ENCODE results near the gene MESD.
A peak's percentile ranks its signal among the peaks of the same experiment; 100 is the strongest.

MESD gene

DNA sequence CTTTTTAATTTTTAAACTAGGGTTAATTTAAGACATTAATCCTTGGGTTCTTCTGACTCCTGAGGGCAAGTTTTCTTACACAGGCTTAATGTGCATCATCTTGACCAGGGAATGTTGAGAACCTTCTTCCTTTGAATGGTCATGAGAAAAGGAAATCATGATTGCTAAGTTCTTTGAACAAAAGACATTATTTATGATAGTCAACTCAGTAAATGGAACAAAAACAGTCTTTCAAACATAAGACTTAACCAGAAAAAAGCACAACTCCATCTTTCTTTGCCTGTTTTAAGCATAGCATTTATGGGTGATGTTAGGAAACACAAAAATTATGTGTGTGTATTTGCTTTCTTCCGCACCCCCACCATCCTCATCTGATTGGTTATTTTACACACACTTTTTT, 16.5 kb upstream of the MESD start:
- no peak for DNase-seq (ENCODE audit: low read depth)
- H3K4me3 ChIP-seq (ENCODE audit: low read length): no peak overlapping the region
- TF ChIP-seq, protein P1, sequence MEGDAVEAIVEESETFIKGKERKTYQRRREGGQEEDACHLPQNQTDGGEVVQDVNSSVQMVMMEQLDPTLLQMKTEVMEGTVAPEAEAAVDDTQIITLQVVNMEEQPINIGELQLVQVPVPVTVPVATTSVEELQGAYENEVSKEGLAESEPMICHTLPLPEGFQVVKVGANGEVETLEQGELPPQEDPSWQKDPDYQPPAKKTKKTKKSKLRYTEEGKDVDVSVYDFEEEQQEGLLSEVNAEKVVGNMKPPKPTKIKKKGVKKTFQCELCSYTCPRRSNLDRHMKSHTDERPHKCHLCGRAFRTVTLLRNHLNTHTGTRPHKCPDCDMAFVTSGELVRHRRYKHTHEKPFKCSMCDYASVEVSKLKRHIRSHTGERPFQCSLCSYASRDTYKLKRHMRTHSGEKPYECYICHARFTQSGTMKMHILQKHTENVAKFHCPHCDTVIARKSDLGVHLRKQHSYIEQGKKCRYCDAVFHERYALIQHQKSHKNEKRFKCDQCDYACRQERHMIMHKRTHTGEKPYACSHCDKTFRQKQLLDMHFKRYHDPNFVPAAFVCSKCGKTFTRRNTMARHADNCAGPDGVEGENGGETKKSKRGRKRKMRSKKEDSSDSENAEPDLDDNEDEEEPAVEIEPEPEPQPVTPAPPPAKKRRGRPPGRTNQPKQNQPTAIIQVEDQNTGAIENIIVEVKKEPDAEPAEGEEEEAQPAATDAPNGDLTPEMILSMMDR (conservative IDR thresholded peaks at IDR 0.05; ENCODE audit: low read length): no peak

DNA sequence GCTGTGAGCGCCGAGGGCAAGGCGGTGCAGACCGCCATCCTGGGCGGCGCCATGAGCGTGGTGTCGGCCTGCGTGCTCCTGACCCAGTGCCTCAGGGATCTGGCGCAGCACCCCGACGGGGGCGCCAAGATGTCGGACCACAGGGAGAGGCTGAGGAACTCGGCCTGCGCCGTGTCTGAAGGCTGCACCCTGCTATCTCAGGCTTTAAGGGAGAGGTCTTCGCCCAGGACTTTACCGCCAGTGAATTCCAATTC, 13.4 kb upstream of the MESD start:
- DNase-seq (ENCODE audit: low read depth): no peak
- peak overlapping the region; percentile 86 for H3K4me3 ChIP-seq (ENCODE audit: low read length)
- TF ChIP-seq, protein P1 (conservative IDR thresholded peaks at IDR 0.05; ENCODE audit: low read length): no peak

DNA sequence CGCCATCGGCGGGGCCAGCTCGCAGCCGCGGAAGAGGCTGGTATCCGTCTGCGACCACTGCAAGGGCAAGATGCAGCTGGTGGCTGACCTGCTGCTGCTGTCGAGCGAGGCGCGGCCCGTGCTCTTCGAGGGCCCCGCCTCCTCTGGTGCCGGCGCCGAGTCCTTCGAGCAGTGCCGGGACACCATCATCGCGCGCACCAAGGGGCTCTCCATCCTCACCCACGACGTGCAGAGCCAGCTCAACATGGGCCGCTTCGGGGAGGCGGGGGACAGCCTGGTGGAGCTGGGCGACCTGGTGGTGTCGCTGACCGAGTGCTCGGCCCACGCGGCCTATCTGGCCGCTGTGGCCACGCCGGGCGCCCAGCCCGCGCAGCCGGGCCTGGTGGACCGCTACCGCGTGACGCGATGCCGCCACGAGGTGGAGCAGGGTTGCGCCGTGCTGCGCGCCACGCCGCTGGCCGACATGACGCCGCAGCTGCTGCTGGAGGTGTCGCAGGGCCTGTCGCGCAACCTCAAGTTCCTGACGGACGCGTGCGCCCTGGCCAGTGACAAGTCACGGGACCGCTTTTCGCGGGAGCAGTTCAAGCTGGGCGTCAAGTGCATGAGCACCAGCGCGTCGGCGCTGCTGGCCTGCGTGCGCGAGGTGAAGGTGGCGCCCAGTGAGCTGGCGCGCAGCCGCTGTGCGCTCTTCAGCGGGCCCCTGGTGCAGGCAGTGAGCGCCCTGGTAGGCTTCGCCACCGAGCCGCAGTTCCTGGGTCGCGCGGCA, 12.9 kb upstream of the MESD start:
- no peak for DNase-seq (ENCODE audit: low read depth)
- TF ChIP-seq, protein P1 (conservative IDR thresholded peaks at IDR 0.05; ENCODE audit: low read length): no peak
- peak overlapping the region; percentile 86 for H3K4me3 ChIP-seq (ENCODE audit: low read length)

DNA sequence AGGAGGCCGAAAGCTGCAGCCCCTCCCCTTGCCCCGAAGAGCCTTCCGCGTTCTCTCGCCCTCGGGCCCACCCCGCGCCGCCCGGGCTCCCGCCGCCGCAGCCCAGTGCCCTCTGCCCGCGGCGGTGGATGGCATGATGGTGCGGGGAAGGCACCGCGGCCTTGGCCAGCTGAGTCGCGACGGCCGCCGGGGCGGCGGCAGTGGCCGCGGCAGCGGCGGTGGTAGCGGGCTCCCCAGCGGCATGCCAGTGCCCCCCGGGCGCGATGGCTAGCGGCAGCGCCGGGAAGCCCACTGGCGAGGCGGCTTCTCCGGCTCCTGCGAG, 12.4 kb upstream of the MESD start:
- DNase-seq (ENCODE audit: low read depth): no peak
- H3K4me3 ChIP-seq (ENCODE audit: low read length): peak overlapping the region; percentile 86
- TF ChIP-seq, protein P1 (conservative IDR thresholded peaks at IDR 0.05; ENCODE audit: low read length): no peak

DNA sequence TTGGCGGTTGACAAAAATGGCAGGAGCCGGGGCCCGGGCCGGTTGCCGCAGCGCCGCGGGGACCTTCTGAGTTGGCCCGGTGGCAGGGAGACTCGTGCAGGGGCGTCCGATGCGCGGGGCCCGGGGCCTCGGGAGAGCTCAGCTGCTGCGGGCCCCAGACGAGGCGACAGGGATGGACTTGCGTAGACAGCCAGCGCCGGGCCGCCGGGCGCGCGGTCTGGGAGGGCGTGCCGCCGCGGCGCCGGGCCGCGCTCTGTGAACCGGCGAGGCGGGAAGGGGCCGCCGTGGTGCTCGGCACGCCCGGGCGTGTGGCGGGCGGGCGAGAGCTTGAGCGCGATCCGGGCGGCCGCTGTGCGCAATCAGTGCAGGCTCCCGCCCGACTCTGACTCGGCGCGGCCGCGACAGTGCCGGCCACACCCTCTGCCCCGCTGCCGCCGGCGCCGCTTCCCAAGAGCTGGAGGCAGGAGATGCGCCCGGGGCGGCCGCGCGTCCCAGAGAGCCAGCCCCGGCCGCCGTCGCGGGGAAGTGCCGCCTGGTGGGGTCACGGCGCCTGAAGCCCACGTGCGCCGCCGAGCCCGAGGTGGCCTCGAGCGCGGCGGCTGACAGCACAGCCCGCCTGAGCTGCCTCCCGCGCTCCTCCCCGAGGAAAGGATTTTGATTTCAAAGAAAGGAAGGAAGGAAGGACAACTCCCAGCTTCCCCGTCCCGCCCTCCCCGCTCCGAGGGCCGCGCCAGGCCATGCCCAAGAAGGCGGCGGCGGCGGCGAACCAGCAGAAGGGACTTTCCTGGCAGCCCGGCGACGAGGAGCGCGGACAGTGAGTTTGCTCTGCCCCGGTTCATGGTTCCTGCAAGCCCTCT, 11.8 kb upstream of the MESD start:
- TF ChIP-seq, protein P1 (conservative IDR thresholded peaks at IDR 0.05; ENCODE audit: low read length): no peak
- DNase-seq (ENCODE audit: low read depth): peak; percentile 53
- peak overlapping the region; percentile 86 for H3K4me3 ChIP-seq (ENCODE audit: low read length)

DNA sequence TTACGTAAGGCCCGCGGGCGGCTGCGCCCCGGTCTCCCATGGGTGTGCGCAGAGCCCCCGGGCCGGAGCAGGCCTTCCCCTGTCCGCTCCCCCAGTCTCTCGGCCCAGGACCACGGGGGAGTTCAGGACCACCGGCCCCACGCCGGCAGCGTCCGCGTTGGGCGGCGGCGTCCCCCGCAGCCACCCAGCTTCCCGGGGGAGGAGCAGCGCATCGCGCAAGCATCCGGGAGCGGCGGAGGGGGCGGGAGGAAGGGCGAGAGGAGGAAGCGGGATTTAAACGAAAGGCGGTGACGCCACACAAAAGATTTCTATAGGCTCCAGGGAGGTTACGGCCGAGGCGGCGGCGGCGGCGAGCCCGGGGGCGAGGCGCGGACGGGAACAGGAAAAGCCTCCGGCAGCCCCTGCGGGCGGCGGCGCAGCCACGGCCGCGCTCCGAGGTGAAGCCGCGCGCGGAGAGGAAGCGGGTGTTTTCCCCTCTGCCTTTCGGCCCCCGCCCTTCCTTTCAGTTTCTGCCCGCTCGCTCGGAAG, 11.1 kb upstream of the MESD start, which contains the start of gene TLNRD1:
Gene TLNRD1 (plus strand): TSS at position 300 of the 528 bp plus-strand sequence. CDS start 1,349 bp downstream, outside the sequence.
- peak; percentile 88 for DNase-seq (ENCODE audit: low read depth)
- peak within 1 kb of the TSS; percentile 86 for H3K4me3 ChIP-seq (ENCODE audit: low read length)
- TF ChIP-seq, protein P1 (conservative IDR thresholded peaks at IDR 0.05; ENCODE audit: low read length): no peak

All from AG10803 (cell line).